Left forelimb (tissue), 1 donor: ENCODE results near the gene CPNE8.

Experiments used
- DNase-seq: peaks from one replicate; pipeline ENCODE4 v3.0.0-alpha.2; 2018; ENCODE audit warnings: low spot score

CPNE8 gene

DNA sequence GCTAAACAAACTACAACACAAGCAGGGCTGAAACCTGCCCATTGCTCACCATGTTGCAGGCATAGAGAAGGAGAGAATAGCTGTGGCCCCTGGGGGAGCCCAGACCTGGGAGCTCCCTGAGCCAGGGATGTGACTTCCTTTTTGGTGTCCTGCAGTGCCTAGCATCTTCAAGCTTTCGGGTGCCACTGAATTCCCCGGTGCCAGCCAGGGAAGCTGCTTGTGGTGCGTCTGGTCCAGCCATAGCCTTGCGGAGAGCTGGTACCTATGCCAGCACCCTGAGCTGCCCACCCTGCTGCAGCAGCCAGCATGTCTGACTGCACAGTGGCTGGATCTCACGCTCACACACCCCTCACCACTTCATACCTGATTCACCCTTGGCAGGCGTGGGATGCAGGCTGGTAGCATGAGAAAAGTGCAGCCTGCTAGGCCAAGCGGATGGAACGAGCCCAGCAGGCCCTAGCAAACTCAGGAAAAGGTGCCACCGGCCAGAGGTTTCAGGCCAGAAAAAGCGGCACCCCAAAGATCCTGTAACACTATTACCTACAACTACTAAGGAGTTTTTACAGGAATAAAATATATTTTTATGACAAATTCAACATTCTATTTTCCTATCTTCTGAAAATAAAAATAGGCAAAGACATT, 183.7 kb downstream of the CPNE8 start:
- no peak for DNase-seq

DNA sequence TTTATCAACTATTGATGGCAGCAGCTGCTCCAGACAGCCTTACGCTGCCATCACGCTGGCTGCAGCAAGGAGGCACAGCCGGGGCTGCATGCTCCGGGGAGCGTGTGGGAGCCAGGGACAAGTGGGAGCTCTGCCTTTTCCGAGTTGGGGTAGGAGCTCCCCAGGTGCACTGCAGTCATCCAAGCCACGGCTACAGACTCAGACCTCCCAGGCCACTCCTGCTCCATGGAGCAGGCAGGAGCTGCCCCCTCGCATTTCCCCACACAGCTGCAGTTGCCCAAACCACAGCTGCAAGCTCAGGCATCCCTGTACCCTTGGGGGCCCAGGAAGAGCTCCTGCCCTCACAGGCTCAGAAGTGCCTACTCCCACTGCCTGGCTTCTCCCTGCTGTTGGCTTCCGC, 184.7 kb downstream of the CPNE8 start:
- DNase-seq, result no peak

DNA sequence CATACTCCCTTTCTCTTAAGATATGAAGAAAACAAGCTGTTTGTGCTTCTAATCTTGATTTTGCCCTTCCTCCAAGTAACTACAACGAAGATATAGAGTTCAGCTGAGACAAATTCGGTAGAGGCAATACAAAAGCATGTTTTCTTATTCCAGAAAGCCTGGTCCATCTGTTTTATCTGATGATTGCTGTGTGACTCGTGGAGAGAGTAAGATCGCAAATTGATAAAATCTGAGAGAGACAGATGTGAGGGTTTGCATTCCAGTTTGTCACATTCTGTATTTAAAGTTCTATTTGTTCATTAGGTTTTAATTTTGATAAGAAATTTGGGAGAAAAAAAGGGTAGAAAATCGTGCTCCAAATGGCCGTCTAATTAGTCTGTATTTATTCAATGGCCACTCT, 192.1 kb downstream of the CPNE8 start:
- DNase-seq, result no peak

DNA sequence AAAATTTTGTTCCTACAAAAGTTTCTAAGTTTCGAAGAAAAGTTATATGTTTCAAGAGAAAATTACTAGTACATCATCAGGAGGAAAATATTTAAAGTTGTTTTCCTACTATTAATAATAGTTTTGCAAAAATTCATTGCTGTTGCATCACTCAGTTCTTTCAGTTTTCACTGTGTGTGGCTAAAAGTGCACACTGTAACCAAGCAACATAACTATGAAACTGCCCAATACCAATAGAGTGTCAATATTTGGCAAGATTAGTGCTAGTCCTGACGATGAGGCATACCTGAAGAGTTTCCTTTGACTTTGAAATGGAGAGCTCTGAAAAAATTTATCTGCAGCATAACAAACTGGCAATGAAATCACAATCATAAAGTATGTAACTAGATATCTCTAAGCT, 194.3 kb downstream of the CPNE8 start:
- no peak for DNase-seq

DNA sequence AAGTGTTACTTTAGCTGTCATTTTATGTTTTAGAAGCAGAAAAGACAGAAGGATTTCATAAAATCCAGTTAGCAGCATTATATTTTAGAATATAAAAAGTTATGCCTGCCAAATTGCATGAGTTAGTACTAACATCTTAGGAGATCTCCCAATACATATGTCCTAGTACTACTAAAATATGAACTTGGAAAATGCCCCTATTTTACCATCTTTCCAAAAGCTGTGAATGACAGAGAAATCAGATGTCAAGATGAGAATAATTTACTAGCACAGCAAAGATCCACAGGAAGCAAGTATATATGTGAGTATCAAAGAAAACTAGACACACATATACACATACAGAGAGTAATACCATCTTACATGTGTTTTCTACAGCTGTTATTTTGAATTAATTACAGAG, 196.9 kb downstream of the CPNE8 start:
- DNase-seq, result no peak

DNA sequence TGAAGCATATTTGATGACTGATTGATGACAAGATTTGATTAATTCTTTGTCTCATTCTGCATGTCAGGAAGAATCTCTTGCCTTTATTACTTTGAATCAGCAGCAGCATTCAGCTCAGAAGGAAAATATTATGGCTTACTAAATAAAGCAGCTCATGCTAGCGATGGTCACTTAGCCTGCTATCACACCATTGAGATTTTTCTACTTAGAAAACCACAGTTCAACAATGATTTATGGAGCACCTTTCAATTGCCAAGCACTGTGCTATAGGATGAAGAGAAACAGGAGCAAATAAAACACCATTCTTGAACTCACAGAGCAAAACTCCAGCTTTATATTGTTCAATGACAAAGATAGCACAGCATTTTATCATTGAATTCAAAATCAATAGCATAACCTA, 197.7 kb downstream of the CPNE8 start:
- no peak for DNase-seq

DNA sequence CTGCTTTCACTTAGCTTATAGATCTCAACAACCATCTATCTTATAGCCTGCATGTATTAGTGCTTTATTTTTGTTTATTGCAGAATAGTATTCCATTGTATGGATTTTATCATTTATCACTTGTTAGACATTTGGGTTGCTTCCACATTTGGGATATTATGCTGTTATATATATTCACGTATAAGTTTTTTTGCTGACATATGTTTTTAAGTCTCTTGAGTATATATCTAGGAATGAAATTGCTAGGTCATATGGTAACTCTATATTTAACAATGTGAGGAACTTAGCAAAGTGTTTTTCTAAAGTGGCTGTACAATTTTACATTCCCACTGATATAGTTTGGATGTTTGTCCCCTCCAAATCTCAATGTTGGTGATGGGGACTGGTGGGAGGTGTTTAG, 208.1 kb downstream of the CPNE8 start:
- DNase-seq, result no peak

DNA sequence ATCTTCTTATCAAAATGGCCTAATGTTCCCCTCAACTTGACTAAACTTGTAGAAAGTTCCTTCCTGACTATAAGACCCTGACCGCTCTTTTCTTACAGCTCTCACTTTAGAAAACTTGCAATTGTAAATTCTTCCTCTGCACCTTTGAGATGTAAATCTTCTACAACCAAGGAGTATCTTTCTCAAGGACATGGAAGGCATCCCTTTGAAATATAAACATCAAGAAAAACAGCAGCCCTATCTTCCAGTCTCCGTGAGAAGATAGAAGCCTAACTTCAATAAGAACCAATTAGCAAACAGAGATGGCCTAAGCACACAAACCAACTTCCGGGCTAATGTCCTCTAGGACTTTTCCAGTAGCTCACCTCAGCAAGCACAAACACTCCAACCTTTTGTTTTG, 210.3 kb downstream of the CPNE8 start:
- DNase-seq, result no peak

DNA sequence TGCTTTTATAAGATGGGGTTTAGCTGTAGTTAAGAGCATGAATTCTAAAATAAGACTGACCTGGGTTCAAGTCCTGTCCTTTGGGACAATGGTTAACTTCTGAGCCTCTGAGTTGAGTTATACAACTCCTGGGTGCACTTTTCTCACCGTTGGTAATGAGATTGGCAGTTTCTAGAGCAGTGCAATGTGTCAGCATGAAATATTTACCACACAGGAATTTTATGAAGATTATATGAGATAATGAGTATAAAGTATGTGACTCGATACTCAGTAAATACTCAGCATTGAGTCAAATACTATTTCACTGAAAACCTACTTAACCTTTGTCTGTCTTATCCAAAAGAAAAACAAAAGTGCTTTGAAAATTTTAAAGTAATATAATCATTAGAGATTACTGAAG, 214.2 kb downstream of the CPNE8 start:
- DNase-seq, result no peak

DNA sequence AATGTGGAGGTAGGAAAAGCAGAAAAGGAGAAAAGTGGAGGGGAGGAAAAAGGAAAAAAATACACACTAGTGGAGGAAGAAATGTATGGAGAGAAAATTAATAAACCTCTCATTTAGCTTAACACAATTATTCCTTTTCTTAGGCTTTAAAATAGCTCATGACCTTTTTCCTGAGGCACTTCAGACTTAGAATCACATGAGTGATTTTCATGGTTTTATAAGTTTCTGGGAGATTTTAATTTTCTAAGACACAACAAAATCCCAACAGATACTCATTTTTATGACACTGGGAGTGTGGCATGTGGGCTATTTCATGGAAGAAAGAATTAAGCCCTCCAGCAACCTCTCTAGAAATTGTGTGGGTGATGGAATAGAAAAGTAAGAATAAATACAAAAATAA, 214.7 kb downstream of the CPNE8 start:
- DNase-seq, result no peak

DNA sequence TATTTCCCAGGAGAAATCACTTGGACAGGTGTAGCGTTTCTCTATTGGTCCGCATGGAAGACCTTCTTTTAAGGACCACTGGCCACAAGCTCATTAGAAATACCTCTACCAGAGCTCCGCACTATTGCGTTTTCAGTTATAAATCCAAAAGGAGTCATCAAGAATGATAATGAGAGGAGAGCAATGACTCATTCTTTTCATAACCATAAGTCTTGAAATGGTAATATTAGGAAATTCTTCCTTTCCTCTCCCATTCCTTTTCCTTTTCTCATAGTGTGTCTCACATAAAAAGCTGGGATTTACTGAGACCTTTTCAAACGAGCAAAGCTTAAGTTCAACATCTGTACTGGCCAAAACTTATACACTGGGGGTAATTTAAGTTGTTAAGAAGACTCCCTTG, 215.7 kb downstream of the CPNE8 start:
- no peak for DNase-seq

DNA sequence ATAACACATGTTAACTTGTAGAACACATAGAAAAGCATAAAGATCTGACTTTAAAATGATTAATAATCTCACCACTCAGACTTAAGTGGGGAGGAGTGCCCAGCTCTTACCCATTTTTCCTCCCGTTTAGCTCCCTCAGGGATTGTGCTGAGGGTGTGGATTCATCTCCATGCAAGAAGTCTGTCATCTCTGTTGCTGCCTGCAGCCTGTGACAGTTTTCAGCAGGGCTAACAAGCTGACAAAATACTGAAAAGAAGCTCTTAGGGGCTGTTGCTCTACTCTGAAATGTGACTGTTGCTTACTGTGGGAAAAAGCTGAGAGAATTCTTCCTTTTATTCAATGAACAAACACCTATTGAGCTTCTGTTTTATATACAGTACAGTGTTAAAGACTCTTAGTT, 216.2 kb downstream of the CPNE8 start:
- DNase-seq, result no peak

DNA sequence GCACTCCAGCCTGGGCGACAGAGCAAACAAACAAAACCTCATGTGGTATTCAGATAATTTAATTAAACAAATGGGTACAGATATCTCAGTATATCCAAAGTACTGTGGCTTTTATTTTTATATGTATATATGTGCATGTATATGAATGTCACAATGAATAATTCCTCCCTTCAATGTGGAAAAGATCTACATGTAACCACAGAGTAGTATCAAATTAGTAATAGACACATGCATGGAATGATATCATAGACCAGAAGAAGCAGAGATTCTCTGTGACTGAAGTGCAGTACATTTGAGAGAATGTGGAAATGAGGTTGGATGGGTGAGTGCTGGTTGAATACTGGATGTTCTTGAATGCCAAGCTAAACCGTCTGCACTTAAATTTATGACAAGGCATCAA, 222.9 kb downstream of the CPNE8 start:
- no peak for DNase-seq

DNA sequence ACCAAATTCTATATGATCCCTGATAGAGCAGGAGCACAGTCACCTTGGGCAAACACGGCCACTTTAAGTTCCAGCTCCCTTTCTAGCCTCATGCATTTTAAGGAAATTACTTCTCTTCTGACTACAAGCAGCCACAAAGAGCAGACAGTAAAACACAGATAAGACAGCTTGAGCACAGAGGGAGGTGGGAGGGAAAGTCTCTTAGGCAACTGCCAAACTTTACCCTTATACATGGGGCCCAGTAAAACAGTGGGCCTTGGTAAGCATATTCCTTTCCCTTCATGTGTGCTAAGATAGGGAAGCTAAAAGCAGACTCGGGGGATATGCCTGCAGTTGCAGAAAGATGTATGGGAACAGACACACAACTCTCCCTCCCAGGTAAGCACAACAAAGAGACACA, 235.9 kb downstream of the CPNE8 start:
- DNase-seq, result no peak

DNA sequence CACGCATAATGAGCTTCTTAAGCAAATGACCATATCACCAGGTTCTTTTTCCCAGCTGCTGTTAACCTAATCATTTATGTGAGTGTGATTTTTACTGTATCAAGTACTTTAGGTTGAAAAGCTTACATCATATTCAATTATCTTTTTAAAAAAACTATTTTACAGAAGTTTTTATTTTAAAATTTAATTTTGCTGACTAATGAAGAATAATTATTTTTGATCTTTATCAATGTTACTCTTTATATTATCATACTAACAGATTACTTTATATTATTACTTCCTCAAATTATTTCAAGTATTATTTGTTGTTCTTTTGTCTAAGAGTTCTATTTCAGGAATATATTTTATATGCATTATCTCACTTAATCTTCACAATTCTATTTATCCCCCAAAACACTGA, 236.3 kb downstream of the CPNE8 start:
- no peak for DNase-seq

DNA sequence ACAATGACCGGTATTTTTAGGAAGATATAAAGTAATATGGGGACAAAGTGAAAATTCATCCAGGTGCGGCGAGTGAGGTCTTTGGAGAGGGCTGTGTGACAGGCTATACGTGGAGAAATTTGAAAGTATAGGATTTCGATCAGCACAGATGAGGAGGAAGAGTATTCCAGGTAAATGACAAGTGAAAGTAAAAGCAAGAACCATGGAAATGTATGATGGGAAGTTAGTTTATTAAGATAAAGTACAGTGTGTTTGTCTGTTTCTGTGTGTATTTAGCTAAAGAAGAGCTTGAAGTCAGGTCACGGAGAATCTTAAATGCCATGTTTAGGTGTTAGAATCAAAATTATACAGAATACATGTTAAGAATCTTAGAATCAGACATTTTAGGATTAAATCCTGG, 239.0 kb downstream of the CPNE8 start:
- DNase-seq, result no peak

DNA sequence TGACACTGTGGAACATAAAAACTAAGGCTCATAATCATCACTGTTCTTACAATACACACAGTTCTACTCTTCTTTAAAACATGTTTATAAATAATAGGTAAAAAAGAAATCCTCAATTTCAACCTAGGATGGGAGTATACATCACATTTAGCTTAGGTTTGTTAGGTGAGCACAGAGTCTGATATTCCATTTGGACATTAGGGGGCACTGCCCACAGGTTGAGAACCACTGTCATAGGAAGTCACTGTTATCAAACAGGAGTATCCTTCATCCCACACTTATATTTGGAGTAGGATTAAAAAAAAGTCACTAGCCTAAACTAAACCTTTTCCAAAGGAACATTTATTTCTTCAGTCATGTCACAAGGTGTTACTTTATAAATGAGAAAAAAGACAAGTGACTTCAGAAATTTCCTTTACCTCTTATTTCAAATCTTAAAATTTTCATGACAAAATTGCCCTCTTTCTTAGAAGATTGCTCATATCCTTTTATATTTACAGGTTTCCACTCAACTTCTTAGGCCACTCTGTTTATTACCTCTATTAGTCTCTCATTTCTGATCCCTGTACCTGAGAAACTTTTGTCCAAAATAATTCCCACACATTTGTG, 240.6 kb downstream of the CPNE8 start:
- no peak for DNase-seq

DNA sequence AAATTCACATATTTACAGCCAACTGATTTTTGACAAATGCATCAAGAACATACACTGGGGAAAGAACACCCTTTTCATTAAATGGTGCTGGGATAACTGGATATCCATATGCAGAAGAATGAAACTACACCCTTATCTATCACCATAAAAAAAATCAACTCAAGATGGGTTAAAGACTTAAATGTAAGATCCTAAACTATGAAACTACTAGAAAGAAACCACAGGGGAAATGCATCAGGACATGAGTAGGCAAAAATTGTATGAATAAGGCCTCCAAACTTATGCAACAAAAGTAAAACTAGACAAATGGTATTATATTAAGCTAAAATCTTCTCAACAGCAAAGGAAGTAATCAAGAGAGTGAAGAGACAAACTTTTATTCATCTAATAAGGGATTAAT, 242.6 kb downstream of the CPNE8 start:
- no peak for DNase-seq

DNA sequence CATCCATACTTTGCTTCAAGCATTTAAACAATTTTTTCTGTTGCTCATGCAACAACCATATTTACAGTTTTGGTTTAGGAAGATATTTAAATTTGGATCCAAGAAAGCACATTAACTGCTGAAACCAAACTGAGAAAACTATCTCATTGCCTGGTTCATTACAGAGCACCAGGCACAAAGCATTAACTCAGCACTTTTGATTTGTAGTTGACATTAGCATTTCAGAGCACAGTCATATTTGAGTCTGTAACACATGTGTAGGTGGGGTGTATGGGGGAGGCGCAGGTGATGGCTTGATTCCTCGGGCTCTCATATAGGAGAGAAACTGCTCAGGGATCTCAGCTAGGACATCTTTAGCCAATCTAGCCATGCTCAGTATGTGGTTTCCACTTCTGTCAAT, 251.7 kb downstream of the CPNE8 start:
- no peak for DNase-seq

DNA sequence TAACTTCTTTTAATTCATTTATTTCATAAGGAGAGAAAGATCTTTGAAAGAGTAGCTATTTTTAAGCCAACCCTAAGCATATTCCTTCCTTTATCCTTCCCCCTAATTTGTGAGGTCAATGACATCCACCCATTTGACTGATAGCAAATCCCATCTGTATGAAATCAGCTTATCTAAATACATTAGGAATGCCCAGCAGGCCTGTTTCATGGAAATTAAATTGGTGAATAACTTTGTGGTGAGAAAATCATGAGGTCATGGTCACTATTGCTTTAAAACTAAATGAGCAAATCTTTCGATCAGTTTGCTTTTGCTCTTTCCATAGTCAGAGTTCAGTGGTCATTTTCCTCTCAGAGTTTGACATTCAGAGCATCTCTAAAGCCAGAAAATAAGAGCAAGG, 256.6 kb downstream of the CPNE8 start:
- DNase-seq, result no peak

DNA sequence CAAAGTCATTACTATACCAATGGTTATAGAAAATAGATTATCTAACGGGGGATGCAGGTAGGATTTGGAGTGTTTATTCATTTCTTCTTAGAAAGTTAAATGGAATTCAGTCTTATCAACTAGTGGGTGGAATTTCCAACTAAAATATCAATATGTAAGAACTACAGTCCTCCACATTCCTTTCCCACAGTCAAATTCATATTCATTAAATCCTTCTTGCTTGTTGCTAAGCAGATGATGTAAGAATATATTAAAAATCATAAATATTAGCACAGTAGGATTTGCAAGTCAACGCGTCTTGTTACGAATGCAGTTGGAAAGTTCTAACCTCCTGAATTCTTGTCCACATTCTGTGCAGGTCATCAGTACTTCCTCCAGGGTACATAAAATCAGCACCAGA, 259.2 kb downstream of the CPNE8 start:
- DNase-seq, result no peak

DNA sequence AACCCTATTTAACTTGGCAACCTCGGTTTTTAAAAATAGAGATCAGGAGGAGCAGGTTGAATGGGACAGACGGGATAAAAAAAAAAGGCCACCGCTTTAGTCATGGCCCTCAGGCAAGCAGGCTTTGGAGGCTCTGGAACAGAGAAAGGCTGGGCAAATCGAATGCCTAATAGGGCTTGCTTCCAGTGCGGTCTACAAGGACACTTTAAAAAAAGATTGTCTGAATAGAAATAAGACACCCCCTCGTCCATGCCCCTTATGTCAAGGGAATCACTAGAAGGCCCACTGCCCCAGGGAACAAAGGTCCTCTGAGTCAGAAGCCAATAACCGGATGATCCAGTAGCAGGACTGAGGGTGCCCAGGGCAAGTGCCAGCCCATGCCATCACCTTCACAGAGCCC, 265.8 kb downstream of the CPNE8 start:
- DNase-seq, result no peak

DNA sequence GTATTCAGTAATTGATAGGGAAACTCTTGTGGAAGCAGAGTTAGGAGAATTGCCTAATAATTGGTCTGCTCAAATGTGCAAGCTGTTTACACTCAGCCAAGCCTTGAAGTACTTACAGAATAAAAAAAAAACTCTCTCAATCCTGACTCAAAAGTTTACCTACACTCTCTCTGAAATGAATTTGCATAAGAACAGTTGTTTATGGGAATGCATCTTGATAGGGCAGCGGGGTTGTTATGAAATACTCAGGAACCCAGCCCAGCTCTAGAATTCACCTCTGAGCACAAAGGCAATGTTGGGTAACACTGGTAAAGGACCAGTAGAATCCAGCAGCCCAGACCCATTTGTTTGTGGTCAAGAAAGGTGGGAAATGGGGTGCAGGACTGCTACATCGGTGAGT, 267.0 kb downstream of the CPNE8 start:
- DNase-seq, result no peak

DNA sequence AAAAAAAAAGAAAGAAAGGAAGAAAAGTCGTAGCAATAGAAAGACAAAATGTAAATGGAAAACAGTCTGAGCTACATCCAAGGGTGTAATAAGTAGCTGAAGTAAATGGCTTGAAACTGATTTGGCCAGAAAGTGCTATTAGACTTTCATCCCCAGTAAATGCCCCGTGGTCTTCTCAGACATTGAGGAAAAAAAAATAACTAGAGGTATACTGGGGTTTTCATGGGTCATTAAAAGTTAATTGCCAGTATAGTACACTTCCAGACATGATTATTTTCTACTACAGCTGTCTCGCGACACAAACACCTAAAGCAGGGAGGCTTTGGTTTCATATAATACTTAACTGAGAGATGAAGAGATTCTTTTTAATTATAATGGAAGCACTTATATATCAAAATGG, 271.9 kb downstream of the CPNE8 start:
- DNase-seq, result no peak

DNA sequence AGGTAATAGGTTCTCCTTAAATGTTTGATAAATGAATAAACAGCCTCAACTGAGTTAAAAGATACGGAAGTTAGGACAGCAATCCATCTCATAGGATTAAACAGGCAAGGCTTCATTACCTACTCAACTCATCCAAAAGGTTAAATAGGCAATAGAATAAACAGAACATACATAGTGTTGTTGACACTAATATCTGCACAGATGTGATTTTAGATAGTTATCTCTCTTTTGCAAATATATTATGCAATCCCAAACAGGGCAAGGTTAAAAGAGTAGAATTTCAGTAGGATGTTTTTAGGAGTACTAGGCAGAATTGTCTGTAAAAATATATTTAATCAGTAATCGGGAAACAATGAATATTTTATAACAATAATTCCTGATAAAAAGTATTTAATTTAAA, 276.3 kb downstream of the CPNE8 start:
- DNase-seq, result no peak
